Stomach (tissue), 9 donors: Measurements from ENCODE around the gene WWC2. TPM values are rescaled to one million over a fixed set of nuclear protein-coding genes. Genes with fewer than 3 reads are reported as not detected.

Experiments
- DNase-seq, 2 donors: peaks; one replicate each; pipeline versions ENCODE4 v3.0.0 to v3.0.0-alpha.2; 2013 to 2019
- H3K27ac ChIP-seq, 5 donors: fragments of 200-600 bp in 4 of 5; sonication (generic) in 4 of 5; one replicate each; pipeline ENCODE4 v1.5.1; 2013 to 2019; ENCODE audit warnings: mild to moderate bottlenecking in 1 of 5, moderate library complexity in 1 of 5
- H3K27me3 ChIP-seq, 3 donors: fragments of 200-600 bp; sonication (generic); one replicate each; pipeline ENCODE4 v1.5.1; 2017 to 2019; ENCODE audit warnings: mixed run types in 1 of 3
- H3K36me3 ChIP-seq, 4 donors: fragments of 200-600 bp; sonication (generic); 1 replicate in 3 of 4; 2 replicates in 1 of 4; pipeline ENCODE4 v1.5.1; 2016 to 2019
- H3K4me1 ChIP-seq, 4 donors: fragments of 200-600 bp; sonication (generic); one replicate each; pipeline ENCODE4 v1.5.1; 2016 to 2019
- H3K4me3 ChIP-seq, 4 donors: fragments of 200-600 bp; sonication (generic) in 3 of 4; one replicate each; pipeline ENCODE4 v1.5.1; 2016 to 2019; ENCODE audit warnings: mild to moderate bottlenecking in 1 of 4
- H3K9me3 ChIP-seq, 4 donors: fragments of 200-600 bp; sonication (generic); one replicate each; pipeline ENCODE4 v1.5.1; 2016 to 2019
- CTCF ChIP-seq, 7 experiments: fragments of 450-650 bp in 4 of 7; fragments of 200-600 bp in 3 of 7; sonication (generic) in 3 of 7; IDR thresholded peaks; one replicate each; pipeline ENCODE4 v1.5.1; 2016 to 2019; ENCODE audit warnings: antibody characterized with exemption in 7 of 7, control low read depth in 2 of 7, mild to moderate bottlenecking in 1 of 7
- EP300 ChIP-seq: sonication (generic); formaldehyde crosslinking; IDR thresholded peaks from one replicate; pipeline ENCODE4 v1.6.1; 2017; ENCODE audit warnings: antibody characterized with exemption
- POLR2A ChIP-seq, 4 donors: fragments of 450-650 bp; IDR thresholded peaks; one replicate each; pipeline ENCODE4 v1.6.1; 2016; ENCODE audit warnings: antibody characterized with exemption in 4 of 4, control low read depth in 2 of 4, mild to moderate bottlenecking in 1 of 4, moderate library complexity in 1 of 4
- POLR2AphosphoS5 ChIP-seq, 3 donors: sonication (generic); formaldehyde crosslinking; IDR thresholded peaks; one replicate each; pipeline ENCODE4 v1.6.1; 2016; ENCODE audit warnings: antibody characterized with exemption in 3 of 3
- WGBS, 5 donors: extraction: QIAGEN DNeasy Blood & Tissue Kit in 3 of 5; methylation state at CpG; one replicate each; pipeline versions ENCODE4 v1.1.5 to v1.1.7; 2013 to 2018; 5-methylcytosine and 5-hydroxymethylcytosine counted together
- intact Hi-C: fragments of 100-400 bp; cut with DNase I; formaldehyde crosslinking; loops from one replicate; pipeline ENCODE4 v1.15.1; 2023; ENCODE audit warnings: low total_unique reads
- polyA plus RNA-seq, 3 donors: library from polyadenylated mRNA; stranded (reverse); fragments of 200-250 nt; gene quantifications; one replicate each; pipeline ENCODE4 v1.2.3, GENCODE V29; 2013
- total RNA-seq, 5 donors: library from RNA; depleted of rRNA; stranded (reverse); fragments of >200 nt; gene quantifications; one replicate each; pipeline versions ENCODE4 v1.1.0 to v1.2.3, GENCODE V29; 2014 to 2016
- donor health status: healthy with polysubstance abuse.
- donor health status: Bipolar disorder and iron deficiency.
- donor health status: healthy.

Gene WWC2
- total and polyA plus RNA-seq, 8 donors: 2.6 to 59.1 (median 31.1) TPM

- H3K4me3 ChIP-seq: no peak overlapping the region
- peaks cover 0 to 28% (median 13%) of the 10 kb centered on the region in 4 donors for H3K4me1 ChIP-seq
- H3K27ac ChIP-seq: no peak overlapping the region
- WGBS, 5 donors: 48 to 61% (median 50%) methylated on average over 7 of the region's 7 CpGs
- H3K27me3 ChIP-seq: no peaks in the 10 kb centered on the region
- peak; percentile 42 to 61 for DNase-seq
- TF ChIP-seq CTCF (IDR thresholded peaks at IDR 0.05): no peak
- TF ChIP-seq POLR2A (IDR thresholded peaks at IDR 0.05): no peak
- no peak for TF ChIP-seq EP300
- no peak for TF ChIP-seq POLR2AphosphoS5 (IDR thresholded peaks at IDR 0.05)
- H3K36me3 ChIP-seq: no peaks in the 10 kb centered on the region
- intact Hi-C loops: no loop called here
- H3K9me3 ChIP-seq: no peaks in the 10 kb centered on the region
These were observed 31.5 kb downstream of the WWC2 start for GRCh38 chr4:183130328-183131155.

- Histone ChIP-seq H3K4me1 (peaks cover 0 to 18% (median 9%) of the 10 kb centered on the region in 4 donors), H3K4me3 (no peak overlapping the region), H3K27me3 (no peaks in the 10 kb centered on the region), H3K27ac (no peak overlapping the region), H3K36me3 (no peaks in the 10 kb centered on the region), H3K9me3 (no peaks in the 10 kb centered on the region)
- WGBS, 5 donors: 83 to 94% (median 88%) methylated on average over 2 of the region's 2 CpGs
- DNase-seq: no peak
- intact Hi-C loops: no loop called here
- TF ChIP-seq EP300 (no peak), CTCF (IDR thresholded peaks at IDR 0.05) (no peak), POLR2A (IDR thresholded peaks at IDR 0.05) (no peak), POLR2AphosphoS5 (IDR thresholded peaks at IDR 0.05) (no peak)
These were observed 33.0 kb downstream of the WWC2 start for GRCh38 chr4:183132081-183132480.

DNA sequence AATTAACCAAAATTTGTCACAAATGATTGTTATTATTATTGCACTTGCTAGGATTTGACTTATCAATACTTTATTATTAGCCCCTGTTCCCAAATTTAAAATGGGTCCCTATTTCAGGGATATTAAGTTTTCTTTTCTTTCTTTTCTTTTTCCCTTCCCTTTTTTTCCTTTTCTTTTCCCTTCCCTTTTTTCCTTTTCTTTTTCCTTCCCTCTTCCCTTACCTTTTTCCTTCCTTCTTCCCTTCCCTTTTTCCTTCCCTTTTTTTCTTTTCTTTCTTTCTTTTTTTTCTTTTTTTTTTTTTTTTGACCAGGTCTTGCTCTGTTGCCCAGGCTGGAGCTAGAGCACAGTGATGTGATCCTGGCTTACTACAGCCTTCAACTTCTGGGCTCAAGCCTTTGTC is 33.8 kb downstream of the WWC2 start:
- no peaks in the 10 kb centered on the region for H3K9me3 ChIP-seq
- no peak for TF ChIP-seq CTCF (IDR thresholded peaks at IDR 0.05)
- no peak for TF ChIP-seq EP300
- no peak for TF ChIP-seq POLR2AphosphoS5 (IDR thresholded peaks at IDR 0.05)
- no peak for TF ChIP-seq POLR2A (IDR thresholded peaks at IDR 0.05)
- DNase-seq: no peak
- H3K4me3 ChIP-seq: no peak overlapping the region
- intact Hi-C loops: no loop called here
- H3K27ac ChIP-seq: no peak overlapping the region
- H3K27me3 ChIP-seq: no peaks in the 10 kb centered on the region
- H3K4me1 ChIP-seq: peaks cover 0 to 18% (median 9%) of the 10 kb centered on the region in 4 donors
- no peaks in the 10 kb centered on the region for H3K36me3 ChIP-seq

GRCh38 chr4:183136855-183137254 is 37.8 kb downstream of the WWC2 start:
- intact Hi-C loops: no loop called here

More at GRCh38 chr4:183136855-183137254, 37.8 kb downstream of the WWC2 start:
- TF ChIP-seq CTCF (IDR thresholded peaks at IDR 0.05) (no peak), POLR2AphosphoS5 (IDR thresholded peaks at IDR 0.05) (no peak), EP300 (no peak), POLR2A (IDR thresholded peaks at IDR 0.05) (no peak)
- Histone ChIP-seq H3K4me3 (no peak overlapping the region), H3K27ac (no peak overlapping the region), H3K36me3 (no peaks in the 10 kb centered on the region), H3K9me3 (no peaks in the 10 kb centered on the region), H3K4me1 (peaks cover 0 to 24% (median 2%) of the 10 kb centered on the region in 4 donors), H3K27me3 (no peaks in the 10 kb centered on the region)
- no peak for DNase-seq
- 91 to 99% (median 94%) methylated on average over 3 of the region's 3 CpGs for WGBS, 5 donors
